IPS DF 6.9 (cell line): ENCODE measurements around the gene SSPN.

Source experiments
- DNase-seq: peaks from one replicate; pipeline ENCODE4 v3.0.0-alpha.2; 2013; ENCODE audit warnings: low read depth, low spot score
- H3K27ac ChIP-seq: one replicate; pipeline ENCODE4 v1.5.1; 2013; ENCODE audit warnings: low read length, control low read depth
- H3K27me3 ChIP-seq: 2 replicates; pipeline ENCODE4 v1.6.1; 2013; ENCODE audit warnings: mild to moderate bottlenecking, low read length; ENCODE audit not compliant: control insufficient read depth, insufficient read depth
- H3K36me3 ChIP-seq: 2 replicates; pipeline ENCODE4 v1.6.1; 2013; ENCODE audit warnings: low read length; ENCODE audit not compliant: control insufficient read depth, insufficient read depth
- H3K4me1 ChIP-seq: 2 replicates; pipeline ENCODE4 v1.6.1; 2013; ENCODE audit warnings: low read length; ENCODE audit not compliant: control insufficient read depth, insufficient read depth
- H3K4me3 ChIP-seq: 2 replicates; pipeline ENCODE4 v1.5.1; 2013; ENCODE audit warnings: mild to moderate bottlenecking, low read length
- H3K9me3 ChIP-seq: 2 replicates; pipeline ENCODE4 v1.6.1; 2013; ENCODE audit warnings: low read length, inconsistent platforms; ENCODE audit not compliant: control insufficient read depth, insufficient read depth
- WGBS: extraction: QIAGEN DNeasy Blood & Tissue Kit; methylation state at CpG from one replicate; pipeline ENCODE4 v1.1.7; 2013; ENCODE audit warnings: mixed read lengths, missing lambda C conversion rate; ENCODE audit not compliant: insufficient read length, insufficient coverage; 5-methylcytosine and 5-hydroxymethylcytosine counted together

SSPN gene

DNA sequence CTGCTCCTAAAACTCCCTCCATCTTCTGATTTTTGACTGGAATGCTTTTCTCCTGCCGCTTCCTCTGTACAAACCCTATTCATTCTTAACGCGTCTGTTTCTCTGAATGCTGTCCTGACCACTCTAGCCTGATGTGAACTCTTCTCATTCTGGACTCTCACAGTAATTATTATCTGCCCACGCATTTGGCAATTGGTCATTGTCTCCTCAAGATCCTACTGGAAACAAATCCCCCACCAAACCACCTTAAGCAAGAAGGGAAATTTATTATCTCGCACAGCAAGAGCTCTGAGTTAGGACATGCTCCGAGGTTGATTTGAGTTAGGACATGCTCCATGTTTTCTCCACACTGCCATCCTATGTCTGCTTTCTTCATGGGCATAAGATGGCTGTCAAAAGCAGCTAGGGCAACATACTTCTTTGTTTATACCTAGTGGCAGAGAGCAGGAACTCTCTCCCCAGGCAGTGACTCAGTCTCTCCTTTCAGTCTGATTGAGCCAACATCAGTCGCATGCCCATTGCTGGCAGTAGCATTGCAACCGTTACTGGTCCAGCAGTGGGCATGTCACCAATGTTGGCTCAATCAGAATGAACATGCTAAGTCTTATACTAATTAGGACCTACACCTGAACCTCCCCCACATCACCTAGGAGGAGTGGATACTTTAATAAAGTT lies 102.2 kb downstream of the SSPN start:
- no CpG with 5 or more reads among the region's 8 CpGs for WGBS
- H3K4me3 ChIP-seq, result no peak overlapping the region

DNA sequence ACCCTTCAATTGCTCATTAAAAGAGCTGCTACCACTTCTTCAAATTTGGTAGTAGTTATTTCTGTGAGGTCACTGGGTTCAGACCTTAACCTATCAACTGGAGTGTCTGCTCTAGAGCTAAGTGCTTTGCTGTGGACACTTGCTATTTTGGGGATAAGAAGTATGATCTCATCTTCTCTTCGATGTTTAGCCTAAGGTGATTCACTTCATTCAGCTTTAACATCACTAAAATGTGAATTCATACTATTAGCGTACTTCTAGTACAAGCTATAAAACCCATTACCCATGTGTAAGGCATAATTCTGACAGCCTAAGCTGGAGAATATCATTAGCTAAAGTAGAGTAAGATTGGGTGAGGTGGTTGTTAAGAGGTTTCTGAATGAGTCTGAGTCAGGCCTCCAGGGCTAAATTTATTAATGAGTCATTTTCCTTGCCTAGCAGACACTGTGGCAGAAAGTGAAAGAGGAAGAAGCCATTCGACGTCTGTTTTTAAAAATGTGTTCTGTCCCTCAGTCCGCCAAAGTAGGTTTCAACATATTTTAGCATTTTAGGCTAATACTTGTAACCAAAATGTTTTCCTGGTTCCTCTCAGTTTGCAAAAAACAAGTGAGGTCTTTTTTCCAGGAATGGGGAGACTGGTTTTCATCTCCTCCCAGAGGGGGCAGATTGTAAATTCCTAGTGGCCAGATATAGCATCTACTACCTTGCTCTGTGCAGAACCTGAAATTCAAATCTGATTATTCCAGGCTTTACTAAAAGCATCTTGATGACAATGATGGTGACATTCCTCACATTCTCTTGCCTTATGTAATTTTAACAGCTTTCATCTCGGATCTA lies 103.6 kb downstream of the SSPN start:
- DNase-seq, result no peak
- no peaks in the 10 kb centered on the region; the same call in 1 of the 2 replicates for H3K4me1 ChIP-seq
- H3K27me3 ChIP-seq, result no peaks in the 10 kb centered on the region
- no peak overlapping the region for H3K4me3 ChIP-seq
- no peak overlapping the region for H3K27ac ChIP-seq
- WGBS, result no CpG with 5 or more reads among the region's 6 CpGs
- H3K9me3 ChIP-seq, result no peaks in the 10 kb centered on the region
- H3K36me3 ChIP-seq, result no peaks in the 10 kb centered on the region

More for the DNA sequence above, 102.2 kb downstream of the SSPN start:
- no peaks in the 10 kb centered on the region for H3K27me3 ChIP-seq
- H3K36me3 ChIP-seq, result no peaks in the 10 kb centered on the region
- no peak overlapping the region for H3K27ac ChIP-seq
- H3K4me1 ChIP-seq, result no peaks in the 10 kb centered on the region; the same call in 1 of the 2 replicates
- H3K9me3 ChIP-seq, result no peaks in the 10 kb centered on the region
- no peak for DNase-seq

DNA sequence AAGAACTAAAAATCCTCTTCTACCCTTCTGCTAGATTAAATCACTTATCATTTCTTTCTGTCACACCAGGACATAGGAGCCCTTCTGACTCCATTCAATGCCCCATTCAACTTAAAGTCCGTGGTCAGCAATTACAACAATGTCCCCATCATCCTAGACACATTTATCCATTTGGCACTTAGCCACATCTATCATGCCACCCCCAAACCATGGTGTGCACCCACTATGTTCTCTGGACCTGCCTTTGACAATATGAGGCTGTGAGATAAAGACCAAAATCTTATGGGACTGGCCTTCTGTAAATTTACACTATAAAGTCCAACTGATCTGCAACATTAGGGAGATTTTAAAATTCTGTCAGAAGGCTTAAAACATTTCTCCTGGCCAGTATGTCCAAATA lies 104.4 kb downstream of the SSPN start:
- Histone ChIP-seq H3K36me3 (no peaks in the 10 kb centered on the region), H3K9me3 (no peaks in the 10 kb centered on the region), H3K4me3 (no peak overlapping the region), H3K27me3 (no peaks in the 10 kb centered on the region), H3K4me1 (no peaks in the 10 kb centered on the region; the same call in 1 of the 2 replicates), H3K27ac (no peak overlapping the region)
- no peak for DNase-seq
- WGBS, result no CpG with 5 or more reads among the region's 1 CpG
